Mesenteric fat pad (tissue), 1 donor: Measurements from ENCODE around the gene NDUFS7. TPM values are rescaled to one million over a fixed set of nuclear protein-coding genes. Genes with fewer than 3 reads are reported as not detected.
"Not testable (repeated sequence)": the region's sequence is repeated elsewhere in the genome, so short reads cannot be mapped to it uniquely, and the experiment has no call there.

Source experiments
- DNase-seq: peaks from one replicate; pipeline ENCODE4 v3.0.0-alpha.2; 2020; ENCODE audit warnings: low spot score
- total RNA-seq: library from RNA; stranded (reverse); fragmentation: NEBNext Ultra II Directional; extraction: Animal tissue kit (Norgen Biotek cat#: 25700); gene quantifications from one replicate; pipeline ENCODE4 v1.2.1, GENCODE V29; 2021
- donor health status: DM: yes; HTN: yes; CAD: no.

Gene NDUFS7
- total RNA-seq, 1 donor from 2014 or later: 75.3 TPM

GRCh38 chr19:1416014-1416841, 32.5 kb downstream of the NDUFS7 start:
- no peak for DNase-seq

DNA sequence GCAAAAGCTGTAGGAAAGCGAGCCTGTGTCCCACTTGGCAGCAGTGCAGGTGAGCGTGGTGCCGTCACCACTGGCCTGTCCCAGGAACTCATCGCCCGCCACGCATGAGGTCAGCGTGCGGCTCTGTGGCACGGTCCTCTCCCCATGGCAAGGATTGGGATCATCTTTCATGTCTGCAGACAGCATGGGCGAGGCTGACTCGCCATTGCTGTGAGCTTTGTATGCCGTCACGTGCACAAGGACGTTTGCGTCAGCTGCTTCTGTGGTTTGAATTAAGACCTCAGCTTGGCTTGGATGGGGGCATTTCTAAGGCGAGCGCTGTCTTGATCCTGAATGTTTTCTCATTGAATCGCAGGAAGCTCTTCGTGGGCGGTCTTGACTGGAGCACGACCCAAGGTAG, 33.4 kb downstream of the NDUFS7 start:
- no peak for DNase-seq

- no peak for DNase-seq
Observed at GRCh38 chr19:1417681-1418495, 34.2 kb downstream of the NDUFS7 start.

- DNase-seq: no peak
Observed at GRCh38 chr19:1418496-1418775, 34.7 kb downstream of the NDUFS7 start.

- DNase-seq: no peak
Observed at GRCh38 chr19:1418951-1419738, 35.4 kb downstream of the NDUFS7 start.

DNA sequence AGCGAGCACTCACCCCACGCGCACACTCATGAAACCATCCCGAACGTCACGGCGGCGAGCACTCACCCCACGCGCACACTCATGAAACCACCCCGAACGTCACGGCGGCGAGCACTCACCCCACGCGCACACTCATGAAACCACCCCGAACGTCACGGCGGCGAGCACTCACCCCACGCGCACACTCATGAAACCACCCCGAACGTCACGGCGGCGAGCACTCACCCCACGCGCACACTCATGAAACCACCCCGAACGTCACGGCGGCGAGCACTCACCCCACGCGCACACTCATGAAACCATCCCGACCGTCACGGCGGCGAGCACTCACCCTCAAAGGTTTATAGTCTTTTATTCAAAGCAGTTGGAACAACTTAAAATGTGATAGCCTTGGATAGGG, 36.4 kb downstream of the NDUFS7 start:
- not testable (repeated sequence) for DNase-seq

DNA sequence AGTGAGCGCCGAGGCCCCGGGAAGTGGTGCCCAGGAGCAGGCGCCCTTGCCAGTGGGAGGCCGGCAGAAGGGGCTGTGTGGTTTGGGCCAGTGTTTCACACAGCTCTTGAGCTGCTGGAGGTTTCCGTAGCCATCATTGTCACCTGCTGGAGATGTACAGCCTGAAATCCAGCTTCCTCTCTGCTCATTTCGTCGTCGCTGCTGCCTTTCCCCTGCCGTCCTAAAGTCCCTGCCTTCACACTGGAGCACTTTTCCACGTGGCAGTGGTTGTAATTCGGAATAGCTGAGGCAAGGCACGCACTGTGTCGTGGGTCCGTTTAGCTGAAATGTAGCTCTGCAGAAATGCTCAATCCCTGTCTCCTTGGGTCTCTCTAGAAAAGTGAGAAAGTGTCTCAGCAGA, 36.9 kb downstream of the NDUFS7 start:
- no peak for DNase-seq

DNA sequence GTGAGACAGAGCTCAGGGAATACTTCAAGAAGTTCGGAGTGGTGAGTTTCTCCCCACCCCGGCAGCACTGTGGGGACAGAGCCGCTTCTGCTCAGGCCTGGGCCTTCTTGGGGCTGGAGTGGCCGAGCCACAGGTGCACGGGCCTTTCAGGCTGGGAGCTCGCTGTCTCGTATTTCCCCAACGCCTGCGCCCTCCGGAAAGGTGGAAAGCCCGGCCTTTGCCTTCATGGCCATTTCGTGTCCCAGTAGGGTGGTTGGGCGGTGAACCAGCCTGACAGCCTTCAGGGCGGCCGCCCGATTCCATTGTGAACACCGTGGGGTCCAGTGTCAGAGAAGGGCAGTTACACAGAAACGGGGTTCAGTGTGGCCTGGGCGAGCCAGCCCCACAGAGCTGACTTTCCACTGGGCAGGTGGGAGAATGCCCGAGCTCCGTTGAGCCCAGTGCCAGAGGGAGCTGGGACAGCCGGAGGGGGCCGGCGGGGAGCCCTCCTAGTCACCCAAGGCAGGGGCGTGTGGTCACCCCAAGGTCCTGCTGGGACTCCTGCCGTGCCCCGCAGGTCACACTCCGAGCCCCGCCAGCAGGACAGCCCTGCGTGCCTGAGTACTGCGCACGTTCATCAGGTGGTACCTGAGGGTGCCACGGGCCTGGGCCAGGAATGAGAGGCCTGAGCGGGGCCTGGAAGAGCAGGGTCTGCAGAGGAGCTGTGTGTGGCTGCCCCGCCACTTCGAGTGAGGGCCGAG, 37.7 kb downstream of the NDUFS7 start:
- DNase-seq: no peak

- DNase-seq: no peak
Observed at GRCh38 chr19:1421958-1422305, 38.2 kb downstream of the NDUFS7 start.

DNA sequence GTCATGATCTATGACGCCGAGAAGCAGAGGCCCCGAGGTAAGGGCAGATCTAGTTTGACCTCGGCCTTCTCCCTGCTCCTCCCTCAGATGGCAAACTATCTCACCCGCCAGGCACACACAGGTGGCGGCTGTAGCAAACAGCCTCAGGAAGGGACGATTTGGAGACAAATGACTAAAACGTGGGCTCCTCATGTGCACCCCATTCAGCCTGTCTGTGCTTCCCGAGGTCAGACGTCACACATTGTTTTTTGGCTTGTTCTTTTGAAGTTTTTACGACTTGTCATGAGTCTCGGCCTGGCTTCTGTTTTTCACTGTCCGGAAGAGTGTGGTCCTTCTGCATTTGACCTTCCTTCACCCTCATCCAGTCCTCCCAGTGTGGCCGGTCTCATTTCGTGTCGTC, 38.7 kb downstream of the NDUFS7 start:
- no peak for DNase-seq

GRCh38 chr19:1422943-1423342, 39.2 kb downstream of the NDUFS7 start:
- no peak for DNase-seq

GRCh38 chr19:1423436-1424191, 39.9 kb downstream of the NDUFS7 start:
- DNase-seq: no peak

- DNase-seq: no peak
Observed at GRCh38 chr19:1424192-1424955, 40.7 kb downstream of the NDUFS7 start.

GRCh38 chr19:1425102-1425837, 41.6 kb downstream of the NDUFS7 start:
- DNase-seq: no peak

DNA sequence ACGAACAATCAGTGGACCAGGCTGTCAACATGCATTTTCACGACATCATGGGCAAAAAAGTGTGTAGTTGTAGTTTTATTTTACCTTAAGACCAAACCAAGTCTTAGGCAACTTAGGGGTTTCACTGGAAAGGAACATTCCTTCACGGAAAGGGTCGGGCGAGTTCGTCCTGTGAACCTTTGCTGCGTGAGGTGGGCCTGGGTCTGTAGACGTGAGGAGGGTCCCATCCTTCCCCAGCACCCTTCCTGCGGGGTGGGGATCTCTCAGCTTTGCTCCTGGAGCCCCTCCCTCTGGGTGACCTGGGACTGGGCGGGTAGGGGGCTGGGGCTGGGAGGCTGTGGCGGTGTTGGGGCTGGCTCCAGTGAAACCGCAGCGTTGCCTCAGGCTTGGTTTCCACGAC, 42.2 kb downstream of the NDUFS7 start:
- DNase-seq: no peak

DNA sequence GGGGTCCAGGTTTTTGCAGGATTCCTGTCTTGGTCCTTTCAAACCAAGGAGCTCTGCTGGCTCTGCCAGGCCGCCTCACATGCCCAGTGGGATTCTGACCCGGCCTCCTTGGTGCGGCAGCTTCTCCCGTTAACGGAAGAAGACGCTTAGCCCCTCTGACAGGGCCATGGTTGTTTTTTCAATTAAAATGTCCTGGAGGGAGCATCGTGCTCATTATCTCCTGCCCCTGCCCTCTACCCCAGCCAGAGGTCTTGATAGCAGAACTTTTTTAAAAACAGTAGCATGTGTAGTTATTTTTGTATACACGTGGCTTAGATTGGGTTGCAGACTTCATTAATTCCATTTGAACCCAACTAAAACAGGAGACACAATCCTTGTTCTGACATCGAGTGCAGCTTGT, 43.0 kb downstream of the NDUFS7 start:
- DNase-seq: no peak

- no peak for DNase-seq
Observed at GRCh38 chr19:1427221-1427920, 43.7 kb downstream of the NDUFS7 start.

- no peak for DNase-seq
Observed at GRCh38 chr19:1428738-1429391, 45.2 kb downstream of the NDUFS7 start.
